Adrenal gland (tissue), 19 donors: ENCODE data around the gene RRN3. TPM values are rescaled to one million over a fixed set of nuclear protein-coding genes. Genes with fewer than 3 reads are reported as not detected.
"Not testable (repeated sequence)": the region's sequence is repeated elsewhere in the genome, so short reads cannot be mapped to it uniquely, and the experiment has no call there.

Source experiments
- DNase-seq, 7 donors: peaks; one replicate each; pipeline ENCODE4 v3.0.0-alpha.2; 2019 to 2020
- H3K27ac ChIP-seq, 5 donors: fragments of 200-600 bp; sonication (generic) in 4 of 5; 1 replicate in 3 of 5; 2 replicates in 2 of 5; pipeline versions ENCODE4 v1.5.1 to v1.8.0; 2016 to 2020; ENCODE audit warnings: mild to moderate bottlenecking in 1 of 5
- H3K27me3 ChIP-seq: fragments of 200-600 bp; 2 replicates; pipeline ENCODE4 v1.8.0; 2021
- H3K36me3 ChIP-seq, 2 donors: fragments of 200-600 bp; replicated peaks in 1 of 2; 1 replicate in 1 of 2; 2 replicates in 1 of 2; pipeline versions ENCODE4 v1.5.1 to v1.8.0; 2018 to 2022
- H3K4me1 ChIP-seq, 2 donors: fragments of 200-600 bp; replicated peaks in 1 of 2; 1 replicate in 1 of 2; 2 replicates in 1 of 2; pipeline versions ENCODE4 v1.5.1 to v1.8.0; 2018 to 2021
- H3K4me3 ChIP-seq, 4 donors: fragments of 200-600 bp; sonication (generic) in 3 of 4; one replicate each; pipeline ENCODE4 v1.5.1; 2016 to 2018
- H3K9me3 ChIP-seq, 3 donors: fragments of 200-600 bp; sonication (generic) in 1 of 3; replicated peaks in 1 of 3; 1 replicate in 2 of 3; 2 replicates in 1 of 3; pipeline versions ENCODE4 v1.5.1 to v1.8.0; 2016 to 2021
- CTCF ChIP-seq, 6 experiments: fragments of 450-650 bp in 4 of 6; fragments of 200-600 bp in 2 of 6; sonication (generic) in 1 of 6; IDR thresholded peaks; 1 replicate in 5 of 6; 2 replicates in 1 of 6; pipeline versions ENCODE4 v1.5.1 to v1.8.0; 2016 to 2021; ENCODE audit warnings: antibody characterized with exemption in 6 of 6, mild to moderate bottlenecking in 2 of 6, moderate library complexity in 1 of 6
- POLR2A ChIP-seq, 2 donors: fragments of 450-650 bp; IDR thresholded peaks; one replicate each; pipeline ENCODE4 v1.6.1; 2017; ENCODE audit warnings: antibody characterized with exemption in 2 of 2, mild to moderate bottlenecking in 2 of 2, moderate library complexity in 1 of 2
- WGBS, 4 donors: extraction: QIAGEN DNeasy Blood & Tissue Kit in 2 of 4; methylation state at CpG; one replicate each; pipeline versions ENCODE4 v1.1.5 to v1.1.7; 2013 to 2017; 5-methylcytosine and 5-hydroxymethylcytosine counted together
- intact Hi-C, 2 donors: fragments of 100-400 bp; cut with DNase I; formaldehyde crosslinking; loops; one replicate each; pipeline versions ENCODE4 v1.14.1 to v1.15.0; 2022 to 2023
- long read RNA-seq, 10 donors: library from polyadenylated mRNA in 3 of 10; unstranded in 2 of 10; stranded (forward) in 1 of 10; transcript quantifications; one replicate each; pipeline ENCODE4 v2.0.0 and lab custom pipeline, GENCODE V29; 2021 to 2026
- polyA plus RNA-seq, 3 donors: library from polyadenylated mRNA; stranded (reverse); fragments of 200-250 nt in 2 of 3; fragments of 350-450 nt in 1 of 3; fragmentation: Illumina TruSeq in 1 of 3; extraction: RNeasy Lipid Tissue Mini Kit (QIAGEN cat#74804) in 1 of 3; gene quantifications; one replicate each; pipeline ENCODE4 v1.2.3, GENCODE V29; 2013 to 2014
- total RNA-seq, 9 donors: library from RNA; depleted of rRNA in 4 of 9; stranded (reverse); fragments of >200 nt in 4 of 9; fragments of 120-200 nt in 1 of 9; fragmentation: NEBNext Ultra II Directional in 1 of 9; extraction: Animal tissue kit (Norgen Biotek cat#: 25700) in 1 of 9; gene quantifications; one replicate each; pipeline versions ENCODE4 v1.1.0 to v1.2.4, GENCODE V29; 2013 to 2023
- donor health status: healthy with polysubstance abuse.
- donor health status: Bipolar disorder and iron deficiency.
- donor health status: DM: yes; HTN: yes; CAD: no.
- donor health status: DM: no; HTN: no; CAD: no.
- donor health status: DM: no; HTN: no; CAD: no.
- donor health status: DM: yes; HTN: yes; CAD: no.

Gene RRN3
- 10 to 100 TPM; 15.0 to 42.3 (median 28.3) TPM for total RNA-seq
- polyA plus RNA-seq = 10 to 100 TPM; 13.6 to 35.7 (median 15.8) TPM
- long read RNA-seq, donor 1, partial matches to known transcripts = 0 of 5 reads
- long read RNA-seq, donor 1, other reads (novel, unspliced or antisense) = 0 of 5 reads
- long read RNA-seq, donor 2, partial matches to known transcripts = 0 of 5 reads
- long read RNA-seq, donor 2, other reads (novel, unspliced or antisense) = 0 of 5 reads
- long read RNA-seq, donor 3, partial matches to known transcripts = 0 of 2 reads
- long read RNA-seq, donor 3, other reads (novel, unspliced or antisense) = 0 of 2 reads
- long read RNA-seq, donor 4, partial matches to known transcripts = 2 of 4 reads
- long read RNA-seq, donor 4, other reads (novel, unspliced or antisense) = 0 of 4 reads
- long read RNA-seq, donor 5, transcript RRN3-201 (18 exons, 3,762 nt) = major isoform, 29 of 41 reads
- long read RNA-seq, donor 5, partial matches to known transcripts = 3 of 41 reads
- long read RNA-seq, donor 5, other reads (novel, unspliced or antisense) = 5 of 41 reads
- long read RNA-seq, donor 6, transcript RRN3-201 (18 exons, 3,762 nt) = major isoform, 5 of 12 reads
- long read RNA-seq, donor 6, partial matches to known transcripts = 1 of 12 reads
- long read RNA-seq, donor 6, other reads (novel, unspliced or antisense) = 6 of 12 reads
- long read RNA-seq, donor 7 = 0 reads
- long read RNA-seq, donor 8, partial matches to known transcripts = 11 of 27 reads
- long read RNA-seq, donor 8, other reads (novel, unspliced or antisense) = 9 of 27 reads
- long read RNA-seq, donor 9, partial matches to known transcripts = 0 of 7 reads
- long read RNA-seq, donor 9, other reads (novel, unspliced or antisense) = 0 of 7 reads
- long read RNA-seq, donor 10, transcript RRN3-201 (18 exons, 3,762 nt) = major isoform, 5 of 10 reads
- long read RNA-seq, donor 10, partial matches to known transcripts = 5 of 10 reads
- long read RNA-seq, donor 10, other reads (novel, unspliced or antisense) = 0 of 10 reads

- H3K27me3 ChIP-seq = not testable (repeated sequence)
Observed at GRCh38 chr16:15093955-15094827, at the start of gene RRN3. Gene RRN3, minus strand, starts transcription at chr16:15094272. Its CDS starts 39 bp downstream, at chr16:15094233.

GRCh38 chr16:15143601-15144091 lies 49.6 kb upstream of the RRN3 start:
- intact Hi-C loops, H3K36me3 ChIP-seq, H3K9me3 ChIP-seq, H3K27me3 ChIP-seq: not testable (repeated sequence)
- peak in 1 of 7 donors; percentile 12 for DNase-seq
- peak overlapping the region in 2 of 5 donors; percentile 77 to 80 for H3K27ac ChIP-seq
- whole genome bisulfite sequencing, 4 donors = 59 to 71% (median 69%) methylated on average over 5 to 23 of the region's 26 CpGs; no CpG with 5 or more reads in 1 of the 4 donors
- peaks cover 0 to 23% of the 10 kb centered on the region in 2 donors for H3K4me1 ChIP-seq
- peak overlapping the region in 1 of 4 donors; percentile 23 for H3K4me3 ChIP-seq

More at GRCh38 chr16:15093955-15094827, at the start of gene RRN3:
- H3K4me3 ChIP-seq = peak within 1 kb of the TSS; percentile 51 to 93 (median 70)
- peaks cover 0 to 18% of the 10 kb centered on the region in 2 donors for H3K36me3 ChIP-seq
- H3K4me1 ChIP-seq = peaks cover 8 to 17% of the 10 kb centered on the region in 2 donors
- H3K9me3 ChIP-seq, intact Hi-C loops: not testable (repeated sequence)
- peak within 1 kb of the TSS; percentile 46 to 96 (median 81) for H3K27ac ChIP-seq
- WGBS, 4 donors = 2 to 7% (median 4%) methylated on average over 19 to 56 of the region's 56 CpGs
- peak; percentile 77 to 91 for TF ChIP-seq POLR2A (IDR thresholded peaks at IDR 0.05)
- peak; percentile 92 to 96 (median 93) for DNase-seq

DNA sequence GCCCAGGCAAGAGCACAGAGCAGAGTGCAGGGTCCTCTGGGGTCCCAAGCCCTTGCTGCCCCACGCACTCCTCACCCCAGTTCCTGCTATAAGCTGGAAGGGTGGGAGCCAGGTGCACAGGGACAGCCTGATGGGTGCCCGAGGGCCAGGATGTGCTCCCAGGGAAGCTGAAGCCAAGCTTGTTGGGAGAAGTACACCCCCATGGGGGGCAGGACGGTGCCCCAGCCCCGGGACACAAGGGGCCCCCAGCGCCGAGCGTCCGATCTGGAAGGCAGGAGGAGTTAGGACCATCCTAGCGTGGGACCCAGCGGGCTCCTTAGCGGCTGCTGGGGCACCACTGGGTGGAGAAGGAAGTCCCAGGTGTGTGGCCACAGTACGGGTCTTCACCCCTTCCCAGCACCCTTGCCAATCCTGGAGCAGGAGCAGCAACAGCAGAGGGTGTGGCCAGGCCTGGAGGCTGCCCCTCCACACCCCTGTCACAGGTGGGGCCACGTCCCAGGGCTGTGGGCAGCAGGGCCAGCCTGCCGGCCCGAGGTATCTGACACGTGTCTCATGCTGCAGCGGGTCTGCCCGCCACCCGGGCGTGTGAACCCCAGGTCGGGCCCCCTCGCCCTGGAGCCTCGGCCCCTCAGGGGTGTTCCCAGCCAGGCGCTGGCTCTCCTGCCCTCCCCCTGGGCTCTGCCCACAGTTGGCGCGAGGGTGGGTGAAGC lies 49.0 kb upstream of the RRN3 start:
- H3K4me3 ChIP-seq, H3K27me3 ChIP-seq, H3K9me3 ChIP-seq, intact Hi-C loops, H3K36me3 ChIP-seq: not testable (repeated sequence)
- peak in 1 of 7 donors; percentile 22 for DNase-seq
- 80 to 82% methylated on average over 18 to 21 of the region's 26 CpGs; no CpG with 5 or more reads in 2 of the 4 donors for WGBS, 4 donors
- peaks cover 0 to 23% of the 10 kb centered on the region in 2 donors for H3K4me1 ChIP-seq
- H3K27ac ChIP-seq = peak overlapping the region in 2 of 5 donors; percentile 77 to 80

DNA sequence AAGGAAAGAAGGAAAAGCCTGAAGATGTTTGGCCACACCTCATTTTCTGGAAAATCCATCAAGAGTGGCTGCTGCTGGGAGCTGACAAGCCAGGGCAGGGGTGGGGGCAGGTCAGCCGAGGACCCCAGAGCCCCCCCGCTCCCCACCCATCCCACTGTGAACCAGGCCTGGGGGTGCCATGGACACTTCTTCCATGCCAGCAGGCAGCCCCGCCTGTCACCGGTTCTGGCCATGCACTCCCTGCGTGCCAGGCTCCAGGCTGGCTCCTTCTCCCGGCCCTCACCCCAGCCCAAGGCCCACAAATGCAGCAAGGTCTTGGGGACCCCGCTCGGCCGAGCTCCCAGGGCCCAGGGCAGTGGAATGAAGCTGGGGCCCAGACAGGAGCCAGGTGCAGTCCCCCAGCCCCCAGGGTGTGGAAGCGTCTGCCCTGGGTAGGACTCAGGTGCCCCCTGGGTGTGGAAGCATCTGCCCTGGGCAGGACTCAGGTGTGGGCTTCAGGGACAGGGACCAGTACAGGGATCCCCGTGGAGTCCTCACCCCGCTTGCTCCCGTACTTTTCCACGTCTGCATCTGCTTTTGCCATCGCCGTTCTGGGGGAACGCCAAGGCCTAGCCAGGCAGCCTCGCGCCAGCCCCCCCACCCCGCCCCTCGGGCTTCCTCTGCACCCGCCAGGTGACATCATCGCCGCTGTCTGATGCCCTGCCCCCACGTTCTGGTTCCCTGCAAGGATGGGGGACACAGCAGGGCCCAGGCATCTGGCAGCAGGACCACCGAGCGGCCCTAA lies 48.2 kb upstream of the RRN3 start:
- H3K36me3 ChIP-seq, H3K4me3 ChIP-seq, intact Hi-C loops, H3K27me3 ChIP-seq, H3K9me3 ChIP-seq: not testable (repeated sequence)
- DNase-seq = peak in 2 of 7 donors; percentile 28 to 81
- WGBS, 4 donors = 77 to 81% (median 80%) methylated on average over 1 to 18 of the region's 27 CpGs; no CpG with 5 or more reads in 1 of the 4 donors
- Histone ChIP-seq H3K27ac (peak overlapping the region in 1 of 5 donors; percentile 60), H3K4me1 (peaks cover 0 to 23% of the 10 kb centered on the region in 2 donors)

DNA sequence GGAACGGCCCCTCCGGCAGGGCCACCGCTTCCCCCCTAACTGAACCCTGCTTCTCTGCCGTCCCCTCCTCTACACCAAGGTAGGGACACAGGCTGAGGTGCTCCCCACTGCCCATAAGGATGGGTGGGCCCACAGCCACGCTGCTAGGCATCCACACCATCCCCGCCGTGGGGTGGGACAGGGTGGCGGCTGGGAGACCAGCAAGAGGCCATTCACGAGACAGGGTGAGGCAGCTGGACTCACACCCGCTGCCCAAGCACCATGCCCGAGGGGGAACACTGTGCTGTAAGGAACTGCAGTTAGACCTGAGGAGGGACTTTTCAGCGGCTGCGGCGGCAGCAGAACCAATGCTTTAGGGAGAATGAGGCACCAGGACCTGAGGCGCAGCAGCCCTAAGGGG lies 47.5 kb upstream of the RRN3 start:
- TF ChIP-seq CTCF (IDR thresholded peaks at IDR 0.05) = no peak
- TF ChIP-seq POLR2A (IDR thresholded peaks at IDR 0.05) = no peak
- H3K36me3 ChIP-seq = no peaks in the 10 kb centered on the region
- H3K4me3 ChIP-seq = no peak overlapping the region
- peaks cover 0 to 23% of the 10 kb centered on the region in 2 donors for H3K4me1 ChIP-seq
- intact Hi-C loops = no loop called here
- no peaks in the 10 kb centered on the region for H3K27me3 ChIP-seq
- DNase-seq = peak in 1 of 7 donors; percentile 17
- no peaks in the 10 kb centered on the region for H3K9me3 ChIP-seq
- 86 to 97% (median 92%) methylated on average over 10 to 15 of the region's 15 CpGs; no CpG with 5 or more reads in 1 of the 4 donors for WGBS, 4 donors
- H3K27ac ChIP-seq = peak overlapping the region in 1 of 5 donors; percentile 60

DNA sequence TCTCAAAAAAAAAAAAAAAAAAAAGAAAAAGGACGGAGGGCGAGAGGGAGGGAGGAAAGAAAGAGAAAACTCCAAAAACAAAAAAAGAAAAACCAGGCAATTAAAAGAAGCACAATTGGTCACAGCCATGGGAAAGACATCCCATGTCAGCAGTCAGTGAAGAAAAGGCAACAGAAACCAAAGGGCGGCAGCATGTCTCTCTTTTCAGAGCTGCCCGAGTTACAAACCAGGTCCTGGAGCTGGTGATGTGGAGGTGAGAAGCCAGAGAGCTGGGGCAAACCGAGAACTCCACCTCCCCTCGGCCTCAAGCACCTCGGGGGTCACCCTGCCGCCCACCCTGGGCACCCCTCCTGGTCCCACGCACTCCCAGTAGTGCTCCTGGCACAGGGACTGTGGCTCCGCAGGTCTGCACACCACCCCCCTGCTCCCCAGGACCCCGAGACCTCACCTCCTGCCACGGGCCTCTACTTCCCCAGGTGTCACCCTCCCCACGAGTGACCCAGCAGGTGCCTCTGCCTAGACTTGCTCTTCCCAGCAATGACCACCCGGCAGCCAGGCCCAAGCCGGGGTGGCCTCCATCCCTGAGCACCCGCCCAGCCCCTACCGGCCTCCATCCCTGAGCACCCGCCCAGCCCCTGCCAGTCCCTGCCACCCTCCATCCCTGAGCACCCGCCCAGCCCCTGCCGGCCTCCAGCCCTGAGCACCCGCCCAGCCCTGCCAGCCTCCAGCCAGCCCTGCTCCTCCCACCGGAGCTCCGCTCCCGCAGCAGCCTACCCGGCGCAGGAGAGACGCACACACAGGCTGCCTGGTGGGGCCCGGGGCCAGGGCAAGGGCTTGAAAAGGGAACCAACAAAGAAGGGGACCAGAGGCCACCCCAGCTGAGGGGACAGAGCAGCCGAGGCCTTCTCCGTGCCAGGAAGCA lies 46.6 kb upstream of the RRN3 start:
- 75 to 86% (median 79%) methylated on average over 13 to 30 of the region's 30 CpGs for WGBS, 4 donors
- H3K36me3 ChIP-seq, H3K9me3 ChIP-seq, intact Hi-C loops, H3K4me3 ChIP-seq, H3K27me3 ChIP-seq: not testable (repeated sequence)
- H3K4me1 ChIP-seq = peaks cover 0 to 20% of the 10 kb centered on the region in 2 donors
- DNase-seq = peak in 2 of 7 donors; percentile 25 to 74
- H3K27ac ChIP-seq = peak overlapping the region in 1 of 5 donors; percentile 60

GRCh38 chr16:15137514-15137913 lies 43.4 kb upstream of the RRN3 start:
- 78 to 95% (median 82%) methylated on average over 4 to 8 of the region's 15 CpGs; no CpG with 5 or more reads in 1 of the 4 donors for WGBS, 4 donors
- intact Hi-C loops, H3K9me3 ChIP-seq, H3K4me1 ChIP-seq, H3K27me3 ChIP-seq, H3K36me3 ChIP-seq, H3K4me3 ChIP-seq, H3K27ac ChIP-seq: not testable (repeated sequence)
- DNase-seq = peak in 1 of 7 donors; percentile 12
